Osteoblast (primary cell): ENCODE measurements around the gene DIP2B. TPM values are rescaled to one million over a fixed set of nuclear protein-coding genes. Genes with fewer than 3 reads are reported as not detected.

Source experiments
- DNase-seq: peaks from one replicate; pipeline ENCODE4 v3.0.0; 2011; ENCODE audit warnings: low spot score, mixed read lengths; ENCODE audit not compliant: insufficient read length; ENCODE audit errors: missing footprints
- H2AFZ ChIP-seq: 2 replicates; pipeline ENCODE4 v1.6.0; 2011; ENCODE audit warnings: mild to moderate bottlenecking, low read length
- H3K27ac ChIP-seq: 2 replicates; pipeline ENCODE4 v1.5.1; 2011; ENCODE audit warnings: mild to moderate bottlenecking, low read depth, low read length, moderate library complexity
- H3K27me3 ChIP-seq: 2 replicates; pipeline ENCODE4 v1.6.0; 2012; ENCODE audit warnings: mild to moderate bottlenecking, control low read depth, inconsistent platforms, low read length, moderate library complexity; ENCODE audit not compliant: insufficient read depth
- H3K36me3 ChIP-seq: 2 replicates; pipeline ENCODE4 v1.5.1; 2011; ENCODE audit warnings: mild to moderate bottlenecking, low read length, control low read depth, moderate library complexity; ENCODE audit not compliant: insufficient read depth
- H3K4me1 ChIP-seq: 2 replicates; pipeline ENCODE4 v1.5.1; 2011; ENCODE audit warnings: mild to moderate bottlenecking, low read length, control low read depth, moderate library complexity; ENCODE audit not compliant: insufficient read depth
- H3K4me2 ChIP-seq: 2 replicates; pipeline ENCODE4 v1.6.0; 2011; ENCODE audit warnings: mild to moderate bottlenecking, low read length; ENCODE audit not compliant: insufficient read depth
- H3K4me3 ChIP-seq: fragments of 200-600 bp; sonication (generic); 3 replicates; pipeline ENCODE4 v1.5.1; 2012; ENCODE audit warnings: mild to moderate bottlenecking, low read length, inconsistent platforms; ENCODE audit not compliant: insufficient read depth
- H3K79me2 ChIP-seq: 2 replicates; pipeline ENCODE4 v1.6.0; 2012; ENCODE audit warnings: mild to moderate bottlenecking, low read length, control low read depth, inconsistent platforms; ENCODE audit not compliant: insufficient read depth
- H3K9me3 ChIP-seq: 2 replicates; pipeline ENCODE4 v1.5.1; 2011; ENCODE audit warnings: low read depth, low read length, control low read depth
- H4K20me1 ChIP-seq: 2 replicates; pipeline ENCODE4 v1.6.0; 2012; ENCODE audit warnings: mild to moderate bottlenecking, low read length, control low read depth; ENCODE audit not compliant: insufficient read depth
- total RNA-seq: library from RNA; depleted of rRNA; stranded (reverse); fragments of >200 nt; gene quantifications from 2 replicates; pipeline ENCODE4 v1.2.3, GENCODE V29; 2012
- TF ChIP-seq, protein P1 (sequence below): IDR thresholded peaks from 2 replicates; pipeline ENCODE4 v1.5.1; 2011; ENCODE audit warnings: mild to moderate bottlenecking, low read depth, low read length, moderate library complexity; ENCODE audit errors: extremely low read depth

DIP2B gene
- total RNA-seq, 1 donor = 28.2 TPM

DNA sequence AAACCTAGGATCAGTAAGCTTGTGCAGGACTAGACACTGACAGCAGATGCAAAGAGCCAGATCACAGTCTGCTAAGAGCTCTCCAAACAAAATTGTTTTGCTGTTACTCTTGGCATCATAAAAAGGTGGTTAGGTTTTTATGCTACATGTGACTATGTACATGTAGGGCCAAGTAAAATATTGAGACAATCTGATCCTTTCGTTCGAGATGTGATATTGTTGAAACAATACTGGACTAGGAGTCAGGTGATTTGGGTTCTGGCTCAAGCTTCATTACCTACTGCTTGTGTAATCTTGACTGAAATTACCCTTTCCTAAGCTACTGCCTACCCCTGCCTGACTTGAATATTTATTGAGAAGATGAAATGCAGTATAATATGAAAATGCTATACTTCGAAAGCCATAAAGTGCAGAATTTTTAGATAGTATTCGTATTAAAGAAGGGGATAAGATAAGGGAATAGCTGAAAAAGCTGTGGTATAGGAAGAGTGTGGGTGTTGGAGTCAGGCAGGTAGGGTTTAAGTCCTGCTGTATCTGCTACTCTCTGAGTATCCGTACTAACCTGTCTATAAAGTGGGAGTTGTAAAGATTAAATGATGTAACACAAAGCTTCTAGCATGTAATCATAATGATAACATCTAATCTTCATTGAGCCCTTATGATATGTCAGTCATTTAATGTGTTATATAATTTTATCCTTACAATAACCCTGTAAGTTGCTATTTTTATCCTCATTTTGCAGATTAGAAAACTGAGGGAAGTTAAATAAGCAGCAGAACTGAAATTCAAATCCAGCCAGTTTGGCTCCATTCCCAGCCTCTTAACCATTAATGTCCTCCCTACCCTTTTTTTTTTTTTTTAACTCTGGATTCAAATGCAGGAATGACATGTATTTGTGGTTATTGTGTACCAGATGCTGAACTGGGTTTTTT, 220.5 kb downstream of the DIP2B start:
- TF ChIP-seq, protein P1, sequence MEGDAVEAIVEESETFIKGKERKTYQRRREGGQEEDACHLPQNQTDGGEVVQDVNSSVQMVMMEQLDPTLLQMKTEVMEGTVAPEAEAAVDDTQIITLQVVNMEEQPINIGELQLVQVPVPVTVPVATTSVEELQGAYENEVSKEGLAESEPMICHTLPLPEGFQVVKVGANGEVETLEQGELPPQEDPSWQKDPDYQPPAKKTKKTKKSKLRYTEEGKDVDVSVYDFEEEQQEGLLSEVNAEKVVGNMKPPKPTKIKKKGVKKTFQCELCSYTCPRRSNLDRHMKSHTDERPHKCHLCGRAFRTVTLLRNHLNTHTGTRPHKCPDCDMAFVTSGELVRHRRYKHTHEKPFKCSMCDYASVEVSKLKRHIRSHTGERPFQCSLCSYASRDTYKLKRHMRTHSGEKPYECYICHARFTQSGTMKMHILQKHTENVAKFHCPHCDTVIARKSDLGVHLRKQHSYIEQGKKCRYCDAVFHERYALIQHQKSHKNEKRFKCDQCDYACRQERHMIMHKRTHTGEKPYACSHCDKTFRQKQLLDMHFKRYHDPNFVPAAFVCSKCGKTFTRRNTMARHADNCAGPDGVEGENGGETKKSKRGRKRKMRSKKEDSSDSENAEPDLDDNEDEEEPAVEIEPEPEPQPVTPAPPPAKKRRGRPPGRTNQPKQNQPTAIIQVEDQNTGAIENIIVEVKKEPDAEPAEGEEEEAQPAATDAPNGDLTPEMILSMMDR = no peak
- H3K27ac ChIP-seq = no peak overlapping the region
- H2AFZ ChIP-seq = no peak overlapping the region
- no peaks in the 10 kb centered on the region for H3K4me1 ChIP-seq
- no peak overlapping the region for H3K4me2 ChIP-seq
- no peak for DNase-seq
- H3K9me3 ChIP-seq = no peaks in the 10 kb centered on the region
- no peaks in the 10 kb centered on the region for H4K20me1 ChIP-seq
- peaks cover 38% of the 10 kb centered on the region for H3K36me3 ChIP-seq
- no peak overlapping the region for H3K4me3 ChIP-seq
- H3K27me3 ChIP-seq = no peaks in the 10 kb centered on the region
- H3K79me2 ChIP-seq = no peaks in the 10 kb centered on the region

DNA sequence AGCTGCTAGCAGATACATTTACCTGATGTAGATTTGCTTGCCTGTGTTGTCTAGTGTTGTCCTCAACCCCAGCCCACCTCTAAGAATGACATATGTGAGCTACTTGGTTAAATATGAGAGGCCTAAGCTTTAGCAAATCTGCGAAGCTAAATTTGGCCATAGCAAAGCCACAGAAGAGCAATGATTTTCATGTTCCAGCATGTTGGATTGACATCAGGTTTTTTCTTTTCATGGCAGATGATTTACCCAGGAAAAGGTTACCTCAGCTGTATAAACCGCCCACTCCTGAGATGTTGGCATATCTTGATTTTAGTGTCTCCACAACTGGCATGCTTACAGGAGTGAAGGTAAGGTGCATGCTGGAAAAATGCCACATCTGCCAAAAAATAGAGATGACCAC, 222.7 kb downstream of the DIP2B start:
- no peak overlapping the region for H3K4me2 ChIP-seq
- no peak overlapping the region for H3K27ac ChIP-seq
- H3K4me3 ChIP-seq = no peak overlapping the region
- no peaks in the 10 kb centered on the region for H3K9me3 ChIP-seq
- H3K79me2 ChIP-seq = no peaks in the 10 kb centered on the region
- peaks cover 28% of the 10 kb centered on the region for H3K36me3 ChIP-seq
- TF ChIP-seq, protein P1 = no peak
- no peaks in the 10 kb centered on the region for H4K20me1 ChIP-seq
- peaks cover 3% of the 10 kb centered on the region for H3K4me1 ChIP-seq
- no peaks in the 10 kb centered on the region for H3K27me3 ChIP-seq
- no peak for DNase-seq
- H2AFZ ChIP-seq = no peak overlapping the region

DNA sequence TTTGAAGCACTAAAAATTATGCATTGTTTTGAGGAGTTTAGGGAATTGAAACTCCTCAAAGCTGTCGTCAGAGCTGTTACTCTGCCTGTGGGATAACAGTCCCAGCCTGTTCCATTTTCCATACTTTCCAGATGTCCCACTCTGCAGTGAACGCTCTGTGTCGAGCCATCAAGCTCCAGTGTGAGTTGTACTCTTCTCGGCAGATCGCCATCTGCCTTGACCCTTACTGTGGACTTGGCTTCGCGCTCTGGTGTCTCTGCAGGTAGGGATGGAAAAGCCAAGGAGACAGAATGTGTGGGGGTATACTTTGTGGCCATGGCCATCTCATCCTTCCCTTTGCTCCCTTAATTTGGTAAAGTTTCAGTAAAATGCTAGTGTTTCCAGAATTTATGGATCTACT, 223.6 kb downstream of the DIP2B start:
- Histone ChIP-seq H3K79me2 (no peaks in the 10 kb centered on the region), H3K36me3 (peaks cover 19% of the 10 kb centered on the region), H3K27me3 (no peaks in the 10 kb centered on the region), H3K27ac (no peak overlapping the region), H3K4me2 (no peak overlapping the region), H3K9me3 (no peaks in the 10 kb centered on the region), H3K4me1 (peaks cover 7% of the 10 kb centered on the region), H4K20me1 (no peaks in the 10 kb centered on the region), H3K4me3 (no peak overlapping the region), H2AFZ (no peak overlapping the region)
- DNase-seq = no peak
- TF ChIP-seq, protein P1 = no peak

DNA sequence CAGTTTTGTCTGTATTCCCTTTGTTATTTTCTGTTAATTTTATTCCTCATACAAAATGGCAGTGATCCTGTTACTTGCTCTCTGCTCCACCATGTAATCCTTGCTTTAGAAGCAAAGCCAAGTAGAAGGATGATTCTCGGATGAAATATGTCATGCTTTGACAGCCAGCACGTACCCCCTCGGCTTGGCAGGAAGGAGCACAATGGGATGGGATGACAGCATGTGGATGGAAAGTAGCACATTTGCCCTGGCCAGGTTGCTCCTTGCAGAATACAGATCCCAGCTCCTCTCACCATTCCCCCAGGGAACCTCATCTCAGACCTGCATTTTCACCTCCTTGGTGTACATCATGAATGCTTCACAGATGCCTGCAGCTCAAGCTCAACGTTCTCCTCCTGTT, 224.1 kb downstream of the DIP2B start:
- H3K4me3 ChIP-seq = no peak overlapping the region
- H4K20me1 ChIP-seq = no peaks in the 10 kb centered on the region
- peaks cover 14% of the 10 kb centered on the region for H3K36me3 ChIP-seq
- H3K27ac ChIP-seq = no peak overlapping the region
- TF ChIP-seq, protein P1 = no peak
- H3K79me2 ChIP-seq = no peaks in the 10 kb centered on the region
- H3K4me2 ChIP-seq = no peak overlapping the region
- no peaks in the 10 kb centered on the region for H3K27me3 ChIP-seq
- H3K4me1 ChIP-seq = peaks cover 7% of the 10 kb centered on the region
- DNase-seq = no peak
- no peaks in the 10 kb centered on the region for H3K9me3 ChIP-seq
- no peak overlapping the region for H2AFZ ChIP-seq
